GM12878 (cell line): ENCODE data around the gene ARHGEF1.

Experiments used
- BACH1 ChIP-seq: fragments of 450-650 bp; IDR thresholded peaks from 2 replicates; pipeline ENCODE4 v1.6.1; 2017; ENCODE audit warnings: mild to moderate bottlenecking, borderline replicate concordance
- CTCF ChIP-seq, 3 experiments: IDR thresholded peaks in 2 of 3; conservative IDR thresholded peaks in 1 of 3; 2 replicates each; pipeline ENCODE4 v1.5.1; 2011; ENCODE audit warnings: low read depth in 3 of 3, low read length in 3 of 3, mild to moderate bottlenecking in 3 of 3, control low read depth in 2 of 3, moderate library complexity in 2 of 3, inconsistent platforms in 1 of 3, mixed read lengths in 1 of 3; ENCODE audit not compliant: control insufficient read depth in 2 of 3, insufficient read depth in 1 of 3; ENCODE audit errors: extremely low read depth in 1 of 3
- KDM1A ChIP-seq: fragments of 200-600 bp; sonication (generic); IDR thresholded peaks from 2 replicates; pipeline ENCODE4 v1.6.1; 2016; ENCODE audit warnings: borderline replicate concordance
- RAD21 ChIP-seq: IDR thresholded peaks from 2 replicates; pipeline ENCODE4 v1.6.1; 2011; ENCODE audit warnings: mild to moderate bottlenecking, low read depth, low read length, moderate library complexity; ENCODE audit not compliant: insufficient read depth
- ZNF274 ChIP-seq: IDR thresholded peaks from one replicate; pipeline ENCODE4 v1.8.0; 2011; ENCODE audit not compliant: insufficient read length, insufficient read depth
- TF ChIP-seq, protein P1 (sequence below): IDR thresholded peaks from 2 replicates; pipeline ENCODE4 v1.6.1; 2011; ENCODE audit warnings: mild to moderate bottlenecking, low read depth, low read length, moderate library complexity; ENCODE audit not compliant: insufficient replicate concordance

DNA sequence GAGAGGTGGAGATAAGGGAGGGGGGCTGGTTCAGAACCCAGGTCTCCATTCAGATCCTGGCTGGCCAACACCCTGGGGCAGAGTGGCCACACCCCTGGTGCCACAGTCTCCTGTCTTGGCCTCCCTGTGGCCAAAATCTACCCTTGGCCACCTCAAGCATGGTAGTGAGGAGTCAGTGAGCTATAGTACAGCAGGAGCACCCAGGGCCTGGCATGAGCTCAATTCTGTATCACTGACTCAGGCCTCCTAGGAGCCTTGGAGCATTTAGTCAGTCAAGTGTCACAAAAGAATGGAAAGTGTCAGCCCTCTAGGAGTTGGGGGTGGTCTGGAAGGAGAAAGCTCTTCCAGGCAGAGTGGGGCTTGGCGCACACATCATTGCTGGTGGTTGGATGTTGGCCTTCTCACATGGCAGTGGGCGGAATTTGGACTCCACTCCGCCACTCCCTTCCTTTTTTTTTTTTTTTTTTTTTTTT is 12.5 kb upstream of the ARHGEF1 start:
- TF ChIP-seq CTCF (IDR thresholded peaks at IDR 0.05 in 2 of 3, conservative IDR thresholded peaks at IDR 0.05 in 1 of 3; ENCODE audit: control insufficient read depth in 2 of 3, extremely low read depth in 1 of 3, insufficient read depth in 1 of 3, low read depth in 3 of 3, low read length in 3 of 3): no peak
- TF ChIP-seq, protein P1, sequence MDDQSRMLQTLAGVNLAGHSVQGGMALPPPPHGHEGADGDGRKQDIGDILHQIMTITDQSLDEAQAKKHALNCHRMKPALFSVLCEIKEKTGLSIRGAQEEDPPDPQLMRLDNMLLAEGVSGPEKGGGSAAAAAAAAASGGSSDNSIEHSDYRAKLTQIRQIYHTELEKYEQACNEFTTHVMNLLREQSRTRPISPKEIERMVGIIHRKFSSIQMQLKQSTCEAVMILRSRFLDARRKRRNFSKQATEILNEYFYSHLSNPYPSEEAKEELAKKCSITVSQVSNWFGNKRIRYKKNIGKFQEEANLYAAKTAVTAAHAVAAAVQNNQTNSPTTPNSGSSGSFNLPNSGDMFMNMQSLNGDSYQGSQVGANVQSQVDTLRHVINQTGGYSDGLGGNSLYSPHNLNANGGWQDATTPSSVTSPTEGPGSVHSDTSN: no peak
- TF ChIP-seq RAD21: no peak
- no peak for TF ChIP-seq ZNF274
- no peak for TF ChIP-seq KDM1A
- peak; percentile 32; the same call in 1 of the 2 replicates for TF ChIP-seq BACH1
